GM23338 (cell line): ENCODE data around the gene CCDC57. TPM values are rescaled to one million over a fixed set of nuclear protein-coding genes. Genes with fewer than 3 reads are reported as not detected.

Experiments
- ATAC-seq: fragments of 200-7000 bp; cut with Tn5 transposase; 3 replicates; pipeline ENCODE4 v1.9.1; 2020
- DNase-seq: peaks from one replicate; pipeline ENCODE4 v3.0.0-alpha.2; 2015; ENCODE audit warnings: low spot score
- H2AFZ ChIP-seq: fragments of 200-600 bp; sonication (generic); 2 replicates; pipeline ENCODE4 v1.8.0; 2016; ENCODE audit warnings: antibody characterized with exemption, mild to moderate bottlenecking, moderate library complexity
- H3F3A ChIP-seq: fragments of 200-600 bp; sonication (generic); replicated peaks from 2 replicates; pipeline ENCODE4 v1.8.0; 2017; ENCODE audit warnings: antibody characterized with exemption, mixed run types, low read depth
- H3K27ac ChIP-seq: fragments of 200-600 bp; sonication (generic); 2 replicates; pipeline ENCODE4 v1.6.1; 2016; ENCODE audit warnings: low read depth
- H3K27me3 ChIP-seq: fragments of 200-600 bp; sonication (generic); 2 replicates; pipeline ENCODE4 v1.8.0; 2016; ENCODE audit warnings: mild to moderate bottlenecking, mixed run types, moderate library complexity; ENCODE audit not compliant: insufficient read depth
- H3K36me3 ChIP-seq: fragments of 200-600 bp; sonication (generic); 2 replicates; pipeline ENCODE4 v1.8.0; 2016; ENCODE audit warnings: mild to moderate bottlenecking; ENCODE audit not compliant: insufficient read depth
- H3K4me1 ChIP-seq: fragments of 200-600 bp; sonication (generic); 2 replicates; pipeline ENCODE4 v1.8.0; 2016; ENCODE audit warnings: mild to moderate bottlenecking, moderate library complexity; ENCODE audit not compliant: insufficient read depth
- H3K4me2 ChIP-seq: fragments of 200-600 bp; sonication (generic); 2 replicates; pipeline ENCODE4 v1.7.1; 2017; ENCODE audit warnings: mixed run types
- H3K4me3 ChIP-seq: fragments of 200-600 bp; sonication (generic); 2 replicates; pipeline ENCODE4 v1.6.1; 2016; ENCODE audit warnings: mixed run types
- H3K79me2 ChIP-seq: fragments of 200-600 bp; sonication (generic); replicated peaks from 2 replicates; pipeline ENCODE4 v1.8.0; 2017; ENCODE audit warnings: mild to moderate bottlenecking; ENCODE audit not compliant: insufficient read depth
- H3K9me2 ChIP-seq: fragments of 200-600 bp; sonication (generic); 2 replicates; pipeline ENCODE4 v1.8.0; 2017; ENCODE audit not compliant: insufficient read depth
- H4K20me1 ChIP-seq: fragments of 200-600 bp; sonication (generic); replicated peaks from 2 replicates; pipeline ENCODE4 v1.8.0; 2017; ENCODE audit warnings: mild to moderate bottlenecking; ENCODE audit not compliant: insufficient read depth
- H3K27ac Mint-ChIP-seq: 2 replicates; pipeline ENCODE4 v1.8.0; 2020; ENCODE audit warnings: inconsistent platforms, mild to moderate bottlenecking, moderate library complexity, mixed read lengths
- H3K27me3 Mint-ChIP-seq: 3 replicates; pipeline ENCODE4 v1.8.0; 2022; ENCODE audit warnings: low read depth, mild to moderate bottlenecking, moderate library complexity, mixed read lengths, inconsistent platforms; ENCODE audit not compliant: insufficient read depth, poor library complexity
- H3K36me3 Mint-ChIP-seq: 3 replicates; pipeline ENCODE4 v1.8.0; 2021; ENCODE audit warnings: low read depth, mild to moderate bottlenecking, inconsistent platforms, moderate library complexity, mixed read lengths
- H3K4me1 Mint-ChIP-seq: 3 replicates; pipeline ENCODE4 v1.8.0; 2020; ENCODE audit warnings: mild to moderate bottlenecking, inconsistent platforms, mixed read lengths
- H3K4me3 Mint-ChIP-seq: 3 replicates; pipeline ENCODE4 v1.8.0; 2021; ENCODE audit warnings: moderate library complexity, mild to moderate bottlenecking, inconsistent platforms, mixed read lengths
- H3K9me3 Mint-ChIP-seq: 3 replicates; pipeline ENCODE4 v1.8.0; 2020; ENCODE audit warnings: moderate library complexity, mild to moderate bottlenecking, inconsistent platforms, mixed read lengths
- CREB1 ChIP-seq: fragments of 250-450 bp; sonication (Bioruptor Pico); IDR thresholded peaks from 2 replicates; pipeline ENCODE4 v1.5.0; 2020; ENCODE audit warnings: low read depth, mild to moderate bottlenecking, moderate library complexity
- CTCF ChIP-seq, 2 experiments: fragments of 200-600 bp in 1 of 2; sonication (generic) in 1 of 2; conservative IDR thresholded peaks; 2 replicates each; pipeline versions ENCODE4 v1.5.1 to v1.6.1; 2016 to 2017; ENCODE audit warnings: antibody characterized with exemption in 2 of 2, low read depth in 2 of 2, mild to moderate bottlenecking in 2 of 2, moderate library complexity in 1 of 2
- ETS1 ChIP-seq: IDR thresholded peaks from 2 replicates; pipeline ENCODE4 v1.6.1; 2016; ENCODE audit warnings: antibody characterized with exemption
- EZH2phosphoT487 ChIP-seq: fragments of 200-600 bp; sonication (generic); IDR thresholded peaks from one replicate; pipeline ENCODE4 v1.8.1; 2018; ENCODE audit warnings: antibody characterized with exemption; ENCODE audit not compliant: unreplicated experiment
- JUNB ChIP-seq: IDR thresholded peaks from one replicate; pipeline ENCODE4 v1.6.1; 2016; ENCODE audit warnings: antibody characterized with exemption; ENCODE audit not compliant: unreplicated experiment
- POLR2AphosphoS5 ChIP-seq: IDR thresholded peaks from 2 replicates; pipeline ENCODE4 v1.6.1; 2016; ENCODE audit warnings: antibody characterized with exemption, low read depth
- REST ChIP-seq: IDR thresholded peaks from one replicate; pipeline ENCODE4 v1.6.1; 2018; ENCODE audit warnings: antibody characterized with exemption; ENCODE audit not compliant: unreplicated experiment
- ZNF114 ChIP-seq: fragments of 250-450 bp; sonication (Bioruptor Pico); IDR thresholded peaks from 2 replicates; pipeline ENCODE4 v1.5.0; 2020; ENCODE audit warnings: mild to moderate bottlenecking, moderate library complexity
- polyA plus RNA-seq: library from polyadenylated mRNA; unstranded; fragments of >200 nt; fragmentation: Nextera tagmentation; extraction: Ambion mirVana; gene quantifications from 2 replicates; pipeline ENCODE4 v1.2.1, GENCODE V29; 2016
- total RNA-seq: library from RNA; depleted of rRNA; stranded (reverse); fragments of >200 nt; shearing (Covaris generic); gene quantifications from 2 replicates; pipeline ENCODE4 v1.2.3, GENCODE V29; 2014

CCDC57 gene
- total and polyA plus RNA-seq, 2 experiments from 2014 or later, result 7.0 to 16.3 TPM

- Histone ChIP-seq H3K4me3 (no peak overlapping the region), H3K79me2 (peaks cover 28% of the 10 kb centered on the region), H3K27me3 (no peaks in the 10 kb centered on the region), H4K20me1 (peaks cover 7% of the 10 kb centered on the region), H3K9me2 (no peaks in the 10 kb centered on the region), H3K36me3 (no peaks in the 10 kb centered on the region), H3F3A (0 out of 2 replicates have a peak, but pooled peaks cover 14% of the 10 kb centered on the region), H3K4me2 (peak overlapping the region; percentile 32; the same call in 1 of the 2 replicates), H3K4me1 (peaks cover 47% of the 10 kb centered on the region), H3K27ac (no peak overlapping the region), H2AFZ (no peak overlapping the region)
- H3K4me3 Mint-ChIP-seq, result no peak overlapping the region
- TF ChIP-seq ETS1 (no peak), POLR2AphosphoS5 (0 out of 2 replicates have a peak, but pooled peaks have one; percentile 19), JUNB (no peak), CREB1 (CRISPR knock-in tag) (no peak), CTCF (conservative IDR thresholded peaks at IDR 0.05; ENCODE audit: low read depth in 2 of 2) (no peak)
- no peaks in the 10 kb centered on the region; the same call in 2 of the 3 replicates for H3K9me3 Mint-ChIP-seq
- DNase-seq (no peak), ATAC-seq (no peak)
- peaks cover 7% of the 10 kb centered on the region; the same call in 2 of the 3 replicates for H3K36me3 Mint-ChIP-seq
- H3K27ac Mint-ChIP-seq, result no peak overlapping the region
- peaks cover 32% of the 10 kb centered on the region for H3K27me3 Mint-ChIP-seq
- peaks cover 35% of the 10 kb centered on the region for H3K4me1 Mint-ChIP-seq
Observed at GRCh38 chr17:82101301-82101715, 111.3 kb downstream of the CCDC57 start.

GRCh38 chr17:82100502-82101298, 111.9 kb downstream of the CCDC57 start:
- H3K27me3 Mint-ChIP-seq, result peaks cover 28% of the 10 kb centered on the region
- peaks cover 12% of the 10 kb centered on the region; the same call in 2 of the 3 replicates for H3K36me3 Mint-ChIP-seq
- peak overlapping the region; percentile 76 for H3K4me3 Mint-ChIP-seq
- H3K79me2 ChIP-seq, result peaks cover 34% of the 10 kb centered on the region
- H3K27me3 ChIP-seq, result no peaks in the 10 kb centered on the region
- DNase-seq (no peak), ATAC-seq (no peak)
- H3F3A ChIP-seq, result 0 out of 2 replicates have a peak, but pooled peaks cover 15% of the 10 kb centered on the region
- H4K20me1 ChIP-seq, result peaks cover 13% of the 10 kb centered on the region
- no peaks in the 10 kb centered on the region for H3K9me3 Mint-ChIP-seq
- H3K4me1 Mint-ChIP-seq, result peaks cover 33% of the 10 kb centered on the region
- H2AFZ ChIP-seq, result no peak overlapping the region
- H3K27ac ChIP-seq, result no peak overlapping the region
- no peak overlapping the region for H3K4me3 ChIP-seq
- H3K27ac Mint-ChIP-seq, result no peak overlapping the region
- TF ChIP-seq REST (no peak), ETS1 (no peak), ZNF114 (CRISPR knock-in tag) (no peak), EZH2phosphoT487 (no peak)
- no peaks in the 10 kb centered on the region for H3K36me3 ChIP-seq
- peak overlapping the region; percentile 88; the same call in 1 of the 2 replicates for H3K4me2 ChIP-seq
- no peaks in the 10 kb centered on the region for H3K9me2 ChIP-seq
- H3K4me1 ChIP-seq, result peaks cover 48% of the 10 kb centered on the region
